Daoy (cell line): ENCODE data around the gene P2RY14. TPM values are rescaled to one million over a fixed set of nuclear protein-coding genes. Genes with fewer than 3 reads are reported as not detected.

Source experiments
- DNase-seq: peaks from one replicate; pipeline ENCODE4 v3.0.0-alpha.2; 2015; ENCODE audit warnings: low read depth
- total RNA-seq: library from RNA; depleted of rRNA; stranded (reverse); fragments of >200 nt; shearing (Covaris generic); gene quantifications from 2 replicates; pipeline ENCODE4 v1.2.3, GENCODE V29; 2014; rRNA removed

Gene P2RY14
- total RNA-seq, 1 experiment from 2014 or later = not detected

- no peak for DNase-seq
Measured at GRCh38 chr3:151191095-151191494, 87.2 kb downstream of the P2RY14 start.

GRCh38 chr3:151183265-151183671, 95.1 kb downstream of the P2RY14 start:
- DNase-seq = no peak

GRCh38 chr3:151182349-151183079, 95.8 kb downstream of the P2RY14 start:
- DNase-seq = no peak

GRCh38 chr3:151178208-151178845, 100.0 kb downstream of the P2RY14 start:
- DNase-seq = no peak

GRCh38 chr3:151175952-151176351, 102.4 kb downstream of the P2RY14 start:
- DNase-seq = no peak

GRCh38 chr3:151174351-151174750, 104.0 kb downstream of the P2RY14 start:
- no peak for DNase-seq

GRCh38 chr3:151171145-151171757, 107.1 kb downstream of the P2RY14 start:
- DNase-seq = peak; percentile 21

- peak; percentile 46 for DNase-seq
Measured at GRCh38 chr3:151169948-151170679, 108.2 kb downstream of the P2RY14 start.

- no peak for DNase-seq
Measured at GRCh38 chr3:151169262-151169947, 108.9 kb downstream of the P2RY14 start.

GRCh38 chr3:151168269-151169094, 109.9 kb downstream of the P2RY14 start:
- DNase-seq = peak; percentile 78

- DNase-seq = no peak
Measured at GRCh38 chr3:151166161-151166560, 112.2 kb downstream of the P2RY14 start.

GRCh38 chr3:151165226-151165625, 113.1 kb downstream of the P2RY14 start:
- DNase-seq = no peak

Other genes starting within 250 kb of the P2RY14 start
- 1.8 and 2.7 TPM in 2 replicates for gene MED12L, start 192.9 kb downstream of the P2RY14 start, total RNA-seq
- gene GPR171, start 75.3 kb downstream of the P2RY14 start, total RNA-seq = not detected in 2 replicates
- 0.40 and 0.77 TPM in 2 replicates for gene GPR87, start 38.3 kb upstream of the P2RY14 start, total RNA-seq
- gene P2RY13, start 51.0 kb upstream of the P2RY14 start, total RNA-seq = not detected in 2 replicates
- not detected in 2 replicates for gene P2RY12, start 106.2 kb upstream of the P2RY14 start, total RNA-seq
- gene IGSF10, start 182.5 kb upstream of the P2RY14 start, total RNA-seq = not detected in 2 replicates